ENCODE measurements around the gene PNMA8A.
"Not testable (repeated sequence)": the region's sequence is repeated elsewhere in the genome, so short reads cannot be mapped to it uniquely, and the experiment has no call there.

Gene PNMA8A

GRCh38 chr19:46461537-46461936 lies 9.8 kb downstream of the PNMA8A start:
- no peak for DNase-seq

DNA sequence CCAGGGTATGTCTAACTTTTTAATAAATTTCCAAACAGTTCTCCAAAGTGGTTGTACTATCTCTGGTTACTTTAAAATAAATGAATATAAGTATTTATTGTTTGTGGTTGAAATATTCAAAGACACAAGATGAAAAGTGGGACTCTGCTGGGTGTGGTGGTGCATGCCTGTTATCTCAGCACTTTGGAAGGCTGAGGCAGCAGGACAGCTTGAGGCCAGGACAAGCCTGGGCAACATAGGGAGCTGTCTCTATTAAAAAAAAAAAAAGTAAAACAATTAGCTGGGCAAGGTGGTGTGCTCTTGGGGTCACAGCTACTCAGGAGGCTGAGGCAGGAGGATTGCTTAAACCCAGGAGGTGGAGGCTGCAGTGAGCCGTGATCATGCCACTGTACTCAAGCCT lies 10.4 kb downstream of the PNMA8A start:
- DNase-seq, result no peak

GRCh38 chr19:46460055-46460454 lies 11.3 kb downstream of the PNMA8A start:
- DNase-seq, result no peak

GRCh38 chr19:46456930-46457329 lies 14.4 kb downstream of the PNMA8A start:
- DNase-seq, result no peak

DNA sequence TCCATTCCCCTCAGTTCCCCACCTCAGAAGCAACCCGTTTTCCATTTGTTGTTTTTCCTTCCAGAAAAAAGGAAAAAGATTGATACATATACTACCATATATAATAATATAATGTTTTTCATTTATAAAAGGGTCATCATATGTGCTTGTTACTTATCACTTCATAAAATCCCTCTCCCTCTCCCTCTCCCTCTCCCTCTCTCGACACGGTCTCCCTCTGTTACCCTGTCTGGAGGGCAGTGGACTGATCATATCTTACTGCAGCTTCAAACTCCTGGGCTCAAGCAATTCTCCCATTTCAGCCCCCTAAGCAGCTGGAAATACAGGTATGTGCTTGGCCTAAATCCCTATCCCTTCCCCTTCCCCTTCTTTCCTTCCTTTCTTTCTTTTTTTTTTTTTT lies 17.1 kb downstream of the PNMA8A start:
- DNase-seq, result no peak

DNA sequence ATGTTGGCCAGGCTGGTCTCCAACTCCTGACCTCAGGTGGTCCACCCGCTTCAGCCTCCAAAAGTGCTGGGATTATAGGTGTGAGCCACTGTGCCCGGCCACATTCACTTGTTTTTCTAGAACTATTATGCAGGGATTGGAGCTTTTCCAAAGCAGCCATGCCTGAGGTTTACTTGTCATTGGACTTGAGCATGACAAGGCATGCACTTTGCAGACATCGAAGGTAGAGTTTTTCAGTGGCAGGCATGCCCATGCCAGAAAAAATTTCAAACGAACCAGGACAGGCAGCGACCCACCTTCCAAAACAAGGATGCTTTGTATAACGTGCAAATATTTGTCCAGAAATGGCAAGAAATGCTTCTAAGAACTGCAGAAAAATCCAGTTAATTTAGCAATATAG lies 17.7 kb downstream of the PNMA8A start:
- no peak for DNase-seq

DNA sequence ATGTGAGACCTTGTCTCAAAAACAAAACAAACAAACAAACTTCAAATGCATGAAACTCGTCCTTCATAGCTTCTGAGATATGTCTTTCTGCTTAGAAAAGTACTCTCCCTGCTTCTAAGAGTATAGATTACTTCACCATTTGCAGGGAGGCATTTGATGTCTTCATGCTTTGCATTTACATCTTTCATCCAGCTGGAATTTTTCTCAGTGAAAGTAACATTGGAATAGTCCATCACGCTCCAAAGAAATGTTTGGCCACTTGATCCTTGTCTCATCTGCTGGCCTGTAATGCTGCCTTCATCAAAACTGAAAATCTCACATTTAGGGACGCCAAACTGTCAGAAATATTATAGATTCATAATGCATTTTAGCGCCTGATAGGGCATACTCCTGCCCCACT lies 19.2 kb downstream of the PNMA8A start:
- DNase-seq, result no peak

DNA sequence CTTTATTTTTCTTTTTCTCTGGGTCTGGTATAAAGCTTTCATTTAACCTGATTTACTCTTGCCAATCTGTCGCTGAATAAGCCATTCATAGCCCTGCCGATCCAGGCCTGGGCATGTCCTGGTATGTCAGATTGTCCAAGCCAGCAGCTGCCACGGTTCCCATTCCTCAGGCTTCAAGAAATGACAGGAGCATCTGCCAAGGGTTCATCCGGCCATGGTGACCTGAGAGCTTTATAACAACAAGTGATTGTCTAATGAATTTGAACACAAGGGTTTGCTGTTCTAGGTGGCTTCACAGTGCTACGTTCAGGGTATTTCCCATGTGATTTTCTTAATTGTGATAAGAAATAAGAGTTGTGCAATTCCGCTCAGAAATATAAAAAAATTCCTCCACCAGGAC lies 20.0 kb downstream of the PNMA8A start:
- DNase-seq, result no peak

DNA sequence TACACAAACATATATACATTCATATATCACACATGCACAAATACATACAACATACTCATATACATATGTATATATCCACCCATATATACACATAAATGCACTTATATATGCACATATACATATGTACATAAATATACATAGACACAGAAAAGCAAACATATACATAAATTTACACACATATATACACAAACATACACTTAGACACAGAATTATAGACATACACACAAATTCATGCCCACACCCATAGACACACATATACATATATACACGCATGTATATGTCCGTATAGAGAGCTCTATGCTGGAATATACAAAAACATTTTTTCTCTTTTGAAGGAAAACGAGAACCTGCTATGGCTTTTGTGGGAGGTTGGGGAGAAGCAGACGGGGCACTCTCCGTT lies 20.6 kb downstream of the PNMA8A start:
- DNase-seq, result no peak

- DNase-seq, result no peak
Measured at GRCh38 chr19:46449228-46449627, 22.1 kb downstream of the PNMA8A start.

GRCh38 chr19:46448601-46449000 lies 22.8 kb downstream of the PNMA8A start:
- no peak for DNase-seq

GRCh38 chr19:46447824-46448223 lies 23.5 kb downstream of the PNMA8A start:
- DNase-seq, result no peak

DNA sequence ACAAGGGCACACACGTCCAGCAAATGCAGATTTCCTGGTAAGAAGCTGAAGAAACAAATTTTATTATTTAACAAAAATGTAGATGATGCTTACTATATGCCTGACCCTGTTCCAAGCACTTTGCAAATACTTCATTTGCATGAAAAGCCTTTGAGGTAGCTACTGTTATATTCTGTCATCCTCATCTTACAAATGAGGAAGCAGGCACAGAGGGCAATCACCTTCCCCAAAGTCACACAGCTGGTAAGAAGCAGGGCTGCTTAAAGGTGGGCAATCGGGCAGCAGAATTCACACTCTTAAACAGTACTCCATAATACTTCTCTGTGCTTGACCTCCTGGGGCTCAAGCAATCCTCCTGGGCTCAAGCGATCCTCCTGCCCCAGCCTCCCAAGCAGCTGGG lies 24.4 kb downstream of the PNMA8A start:
- DNase-seq, result no peak

DNA sequence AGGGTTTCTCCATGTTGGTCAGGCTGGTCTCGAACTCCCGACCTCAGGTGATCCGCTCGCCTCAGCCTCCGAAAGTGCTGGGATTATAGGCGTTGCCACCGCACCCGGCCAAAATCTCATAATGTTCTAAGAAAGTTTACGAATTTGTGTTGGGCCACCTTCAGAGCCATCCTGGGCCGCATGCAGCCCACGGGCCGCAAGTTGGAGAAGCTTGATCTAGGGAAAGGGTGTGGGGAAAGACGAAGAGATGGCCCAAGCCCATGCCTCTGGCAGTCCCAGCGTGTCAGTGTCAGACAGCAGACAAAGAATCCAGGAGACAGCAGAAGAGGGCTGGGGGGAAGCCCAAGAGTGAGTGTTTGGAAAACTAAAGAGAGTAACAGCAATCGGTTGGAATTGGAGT lies 25.3 kb downstream of the PNMA8A start:
- DNase-seq, result no peak

DNA sequence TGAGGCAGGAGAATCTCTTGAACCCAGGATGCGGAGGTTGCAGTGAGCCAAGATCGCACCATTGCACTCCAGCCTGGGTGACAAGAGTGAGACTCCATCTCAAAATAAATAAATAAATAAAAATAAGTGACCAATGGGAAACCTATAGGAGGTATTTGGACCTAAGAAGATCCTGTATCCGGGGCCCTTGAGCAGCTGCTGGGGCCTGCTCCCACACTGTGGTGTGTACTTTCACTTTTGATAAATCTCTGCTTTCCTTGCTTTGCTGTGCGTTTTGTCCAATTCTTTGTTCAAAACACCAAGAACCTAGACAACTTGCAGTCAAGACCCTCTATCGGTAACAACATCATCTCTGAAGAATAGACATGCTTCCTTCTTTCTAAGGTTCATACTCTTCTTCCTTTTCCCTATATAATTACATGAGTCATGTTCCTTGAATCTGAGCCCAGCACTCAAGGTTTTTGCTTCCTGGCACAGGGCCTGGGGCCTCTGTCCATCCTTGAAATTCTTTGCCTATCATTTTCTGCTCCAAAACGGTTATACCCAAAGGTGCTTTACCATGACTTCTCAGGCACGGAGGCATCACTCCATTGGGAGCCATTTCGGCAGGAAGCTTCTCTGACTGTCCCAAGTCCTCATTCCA lies 28.4 kb downstream of the PNMA8A start:
- no peak for DNase-seq

DNA sequence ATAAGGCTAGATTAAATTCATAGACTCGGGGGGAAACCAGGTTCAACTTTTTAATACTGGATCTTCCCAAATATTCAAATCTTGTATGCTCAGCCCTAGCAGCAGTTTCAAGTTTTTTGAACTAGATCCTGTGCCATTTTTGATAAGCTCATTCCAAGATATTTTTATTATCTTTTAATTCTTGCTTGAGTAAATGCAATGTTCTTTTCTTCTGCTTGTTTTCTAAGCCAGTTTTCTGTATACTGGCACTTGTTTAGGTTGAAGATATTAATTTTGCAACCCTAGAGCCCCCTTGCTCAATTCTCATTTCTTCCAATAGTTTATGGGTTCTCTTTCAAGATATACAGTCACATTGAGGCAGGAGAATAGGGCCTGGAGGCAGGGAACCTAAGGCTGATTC lies 29.5 kb downstream of the PNMA8A start:
- DNase-seq, result no peak

DNA sequence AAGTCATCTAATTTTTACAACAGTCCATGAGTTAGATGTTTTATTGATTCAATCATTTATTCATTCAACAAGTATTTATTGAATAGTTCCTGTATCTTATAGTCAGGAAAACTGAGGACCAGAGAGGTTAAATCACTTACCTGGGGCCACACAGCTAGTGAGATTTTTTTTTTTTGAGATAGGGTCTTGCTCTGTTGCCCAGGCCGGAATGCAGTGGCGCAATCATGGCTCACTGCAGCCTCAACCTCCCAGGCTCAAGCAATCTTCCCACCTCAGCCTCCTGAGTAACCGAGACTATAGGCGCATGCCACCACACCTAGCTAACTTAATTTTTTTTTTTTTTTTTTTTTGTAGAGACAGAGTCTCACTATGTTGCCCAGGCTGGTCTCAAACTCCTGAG lies 35.7 kb downstream of the PNMA8A start:
- DNase-seq, result not testable (repeated sequence)

GRCh38 chr19:46435009-46435408 lies 36.4 kb downstream of the PNMA8A start:
- DNase-seq, result no peak

DNA sequence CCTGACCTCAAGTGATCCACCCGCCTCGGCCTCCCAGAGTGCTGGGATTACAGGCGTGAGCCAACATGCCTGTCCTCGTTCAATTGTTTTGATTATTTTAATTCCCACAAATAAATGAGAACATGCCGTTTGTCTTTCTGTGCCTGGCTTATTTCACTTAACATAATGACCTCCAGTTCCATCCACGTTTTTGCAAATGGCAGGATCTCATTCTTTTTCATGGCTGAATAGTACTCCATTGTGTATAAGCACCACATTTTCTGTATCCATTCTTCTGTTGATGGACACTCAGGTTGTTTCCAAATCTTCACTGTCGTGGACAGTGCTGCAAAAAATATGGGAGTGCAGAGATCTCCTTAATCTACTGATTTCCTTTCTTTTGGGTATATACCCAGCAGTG lies 37.9 kb downstream of the PNMA8A start:
- DNase-seq, result not testable (repeated sequence)

DNA sequence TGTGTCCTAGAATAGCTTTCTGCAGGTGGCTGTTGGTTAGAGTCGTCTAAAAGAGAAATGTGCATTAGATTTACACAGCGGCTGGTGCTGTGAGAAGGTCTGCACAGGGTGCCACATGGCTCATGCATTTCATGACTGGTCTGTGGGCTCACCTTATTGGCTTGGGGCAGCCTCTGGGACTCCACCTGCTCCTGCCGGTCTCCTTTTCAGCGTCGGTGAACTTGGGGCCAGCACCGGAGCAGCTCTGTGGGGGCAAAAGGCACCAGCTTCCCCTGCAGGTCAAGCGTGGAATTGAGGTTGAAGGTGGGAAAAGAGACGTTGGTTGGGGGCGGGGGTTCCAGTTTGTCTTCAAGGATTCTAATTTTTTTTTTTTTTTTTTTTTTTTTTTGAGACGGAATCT lies 39.5 kb downstream of the PNMA8A start:
- no peak for DNase-seq

DNA sequence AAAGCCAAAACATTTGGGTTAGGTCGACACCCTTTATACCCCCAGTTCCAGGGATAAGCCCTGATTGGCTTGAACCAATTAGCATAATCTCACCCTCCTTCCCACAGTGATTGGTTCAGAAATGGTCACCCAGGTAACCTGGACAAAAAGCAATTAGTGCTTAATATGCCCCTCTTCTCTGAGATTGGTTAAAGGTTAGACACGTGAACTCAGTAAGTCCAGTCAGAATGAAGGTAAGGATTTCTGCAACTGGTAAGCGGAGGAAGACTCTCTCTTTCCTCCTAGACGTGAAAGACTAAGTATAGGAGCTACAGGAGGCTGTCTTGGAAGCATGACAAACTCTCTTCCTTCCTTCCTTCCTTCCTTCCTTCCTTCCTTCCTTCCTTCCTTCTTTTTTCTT lies 41.4 kb downstream of the PNMA8A start:
- no peak for DNase-seq

GRCh38 chr19:46428239-46429135 lies 42.9 kb downstream of the PNMA8A start, which contains the start of gene PNMA8C:
TSS of gene PNMA8C (minus strand) at chr19:46428936. CDS start at chr19:46428359, 577 bp downstream.
- DNase-seq, result no peak

- DNase-seq, result no peak
Measured at GRCh38 chr19:46427518-46428045, 43.8 kb downstream of the PNMA8A start.

- no peak for DNase-seq
Measured at GRCh38 chr19:46426506-46427162, 44.7 kb downstream of the PNMA8A start.
